GM12872 (cell line): ENCODE data around the gene HDDC2.

Source experiments
- CTCF ChIP-seq: IDR thresholded peaks from 3 replicates; pipeline ENCODE4 v1.5.1; 2011; ENCODE audit warnings: low read depth, mild to moderate bottlenecking, low read length, moderate library complexity; ENCODE audit not compliant: insufficient read depth

The HDDC2 gene

GRCh38 chr6:125304970-125305660, 3.3 kb upstream of the HDDC2 start:
- TF ChIP-seq CTCF: no peak

GRCh38 chr6:125303512-125303854, 1.7 kb upstream of the HDDC2 start:
- no peak for TF ChIP-seq CTCF

GRCh38 chr6:125302840-125303511, 1.2 kb upstream of the HDDC2 start:
- TF ChIP-seq CTCF: no peak

- TF ChIP-seq CTCF: no peak
Measured at GRCh38 chr6:125300992-125301434, 754 bp downstream of the HDDC2 start.

- TF ChIP-seq CTCF: no peak
Measured at GRCh38 chr6:125299257-125299656, 2.5 kb downstream of the HDDC2 start.

- no peak for TF ChIP-seq CTCF
Measured at GRCh38 chr6:125296471-125296870, 5.3 kb downstream of the HDDC2 start.

- no peak for TF ChIP-seq CTCF
Measured at GRCh38 chr6:125294925-125295324, 6.8 kb downstream of the HDDC2 start.
